Tibial nerve (tissue), 4 donors: ENCODE data around the gene SHROOM2. TPM values are rescaled to one million over a fixed set of nuclear protein-coding genes. Genes with fewer than 3 reads are reported as not detected.

Experiments
- DNase-seq, 2 donors: peaks; one replicate each; pipeline ENCODE4 v3.0.0-alpha.2; 2019; ENCODE audit warnings: low spot score in 2 of 2
- H3K27ac ChIP-seq, 4 donors: fragments of 200-600 bp; sonication (generic) in 3 of 4; one replicate each; pipeline ENCODE4 v1.5.1; 2017 to 2019; ENCODE audit warnings: mild to moderate bottlenecking in 1 of 4
- H3K27me3 ChIP-seq, 2 donors: fragments of 200-600 bp; sonication (generic) in 1 of 2; one replicate each; pipeline versions ENCODE4 v1.5.1 to v1.6.0; 2017 to 2019
- H3K36me3 ChIP-seq, 3 donors: fragments of 200-600 bp; sonication (generic); one replicate each; pipeline ENCODE4 v1.5.1; 2018 to 2019
- H3K4me1 ChIP-seq, 4 donors: fragments of 200-600 bp; sonication (generic) in 3 of 4; one replicate each; pipeline ENCODE4 v1.5.1; 2017 to 2019
- H3K4me3 ChIP-seq, 4 donors: fragments of 200-600 bp; sonication (generic) in 3 of 4; one replicate each; pipeline ENCODE4 v1.5.1; 2017 to 2019; ENCODE audit warnings: mild to moderate bottlenecking in 1 of 4, moderate library complexity in 1 of 4
- H3K9me3 ChIP-seq, 4 donors: fragments of 200-600 bp; sonication (generic) in 3 of 4; one replicate each; pipeline ENCODE4 v1.5.1; 2017 to 2019
- EP300 ChIP-seq, 2 donors: sonication (generic); formaldehyde crosslinking; IDR thresholded peaks; one replicate each; pipeline ENCODE4 v1.6.1; 2017; ENCODE audit warnings: antibody characterized with exemption in 2 of 2, mild to moderate bottlenecking in 1 of 2
- POLR2A ChIP-seq, 2 donors: fragments of 450-650 bp; IDR thresholded peaks; one replicate each; pipeline ENCODE4 v1.6.1; 2017; ENCODE audit warnings: antibody characterized with exemption in 2 of 2, mild to moderate bottlenecking in 2 of 2, moderate library complexity in 2 of 2
- WGBS, 2 donors: methylation state at CpG; one replicate each; pipeline ENCODE4 v1.1.5; 2018; 5-methylcytosine and 5-hydroxymethylcytosine counted together
- total RNA-seq, 4 donors: library from RNA; depleted of rRNA; stranded (reverse); fragments of >200 nt; gene quantifications; one replicate each; pipeline ENCODE4 v1.1.0, GENCODE V29; 2016
- TF ChIP-seq, protein P1 (sequence below), 5 experiments: fragments of 200-600 bp in 3 of 5; fragments of 450-650 bp in 2 of 5; sonication (generic) in 3 of 5; IDR thresholded peaks; one replicate each; pipeline ENCODE4 v1.5.1; 2016 to 2019; ENCODE audit warnings: antibody characterized with exemption in 5 of 5, mild to moderate bottlenecking in 3 of 5, moderate library complexity in 2 of 5

SHROOM2 gene
- total RNA-seq, 4 donors from 2014 or later, result 2.7 to 5.0 (median 3.6) TPM

DNA sequence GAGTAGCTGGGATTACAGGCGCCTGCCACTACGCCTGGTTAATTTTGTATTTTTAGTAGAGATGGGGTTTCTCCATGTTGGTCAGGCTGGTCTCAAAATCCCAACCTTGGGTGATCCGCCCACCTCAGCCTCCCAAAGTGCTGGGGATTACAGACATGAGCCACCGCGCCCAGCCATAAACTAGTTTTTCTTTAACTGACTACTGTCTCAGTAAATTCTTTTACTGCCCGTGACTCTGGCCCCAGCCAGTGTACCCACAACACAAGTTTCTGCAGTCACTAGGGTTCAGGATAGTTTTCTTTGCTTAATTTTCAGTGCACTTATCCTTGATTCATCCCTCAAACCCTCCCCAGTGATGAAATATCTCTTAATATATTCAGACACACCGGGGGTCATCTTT is 8.3 kb downstream of the SHROOM2 start:
- peaks cover 0 to 4% (median 0%) of the 10 kb centered on the region in 4 donors for H3K9me3 ChIP-seq
- H3K36me3 ChIP-seq, result no peaks in the 10 kb centered on the region
- WGBS, 2 donors, result 71 to 78% methylated on average over 7 of the region's 7 CpGs
- TF ChIP-seq POLR2A (IDR thresholded peaks at IDR 0.05), result no peak
- TF ChIP-seq, protein P1, sequence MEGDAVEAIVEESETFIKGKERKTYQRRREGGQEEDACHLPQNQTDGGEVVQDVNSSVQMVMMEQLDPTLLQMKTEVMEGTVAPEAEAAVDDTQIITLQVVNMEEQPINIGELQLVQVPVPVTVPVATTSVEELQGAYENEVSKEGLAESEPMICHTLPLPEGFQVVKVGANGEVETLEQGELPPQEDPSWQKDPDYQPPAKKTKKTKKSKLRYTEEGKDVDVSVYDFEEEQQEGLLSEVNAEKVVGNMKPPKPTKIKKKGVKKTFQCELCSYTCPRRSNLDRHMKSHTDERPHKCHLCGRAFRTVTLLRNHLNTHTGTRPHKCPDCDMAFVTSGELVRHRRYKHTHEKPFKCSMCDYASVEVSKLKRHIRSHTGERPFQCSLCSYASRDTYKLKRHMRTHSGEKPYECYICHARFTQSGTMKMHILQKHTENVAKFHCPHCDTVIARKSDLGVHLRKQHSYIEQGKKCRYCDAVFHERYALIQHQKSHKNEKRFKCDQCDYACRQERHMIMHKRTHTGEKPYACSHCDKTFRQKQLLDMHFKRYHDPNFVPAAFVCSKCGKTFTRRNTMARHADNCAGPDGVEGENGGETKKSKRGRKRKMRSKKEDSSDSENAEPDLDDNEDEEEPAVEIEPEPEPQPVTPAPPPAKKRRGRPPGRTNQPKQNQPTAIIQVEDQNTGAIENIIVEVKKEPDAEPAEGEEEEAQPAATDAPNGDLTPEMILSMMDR (IDR thresholded peaks at IDR 0.05), result no peak
- TF ChIP-seq EP300 (IDR thresholded peaks at IDR 0.05), result no peak
- no peaks in the 10 kb centered on the region for H3K27me3 ChIP-seq
- H3K27ac ChIP-seq, result no peak overlapping the region
- no peak for DNase-seq
- no peaks in the 10 kb centered on the region for H3K4me1 ChIP-seq
- no peak overlapping the region for H3K4me3 ChIP-seq

DNA sequence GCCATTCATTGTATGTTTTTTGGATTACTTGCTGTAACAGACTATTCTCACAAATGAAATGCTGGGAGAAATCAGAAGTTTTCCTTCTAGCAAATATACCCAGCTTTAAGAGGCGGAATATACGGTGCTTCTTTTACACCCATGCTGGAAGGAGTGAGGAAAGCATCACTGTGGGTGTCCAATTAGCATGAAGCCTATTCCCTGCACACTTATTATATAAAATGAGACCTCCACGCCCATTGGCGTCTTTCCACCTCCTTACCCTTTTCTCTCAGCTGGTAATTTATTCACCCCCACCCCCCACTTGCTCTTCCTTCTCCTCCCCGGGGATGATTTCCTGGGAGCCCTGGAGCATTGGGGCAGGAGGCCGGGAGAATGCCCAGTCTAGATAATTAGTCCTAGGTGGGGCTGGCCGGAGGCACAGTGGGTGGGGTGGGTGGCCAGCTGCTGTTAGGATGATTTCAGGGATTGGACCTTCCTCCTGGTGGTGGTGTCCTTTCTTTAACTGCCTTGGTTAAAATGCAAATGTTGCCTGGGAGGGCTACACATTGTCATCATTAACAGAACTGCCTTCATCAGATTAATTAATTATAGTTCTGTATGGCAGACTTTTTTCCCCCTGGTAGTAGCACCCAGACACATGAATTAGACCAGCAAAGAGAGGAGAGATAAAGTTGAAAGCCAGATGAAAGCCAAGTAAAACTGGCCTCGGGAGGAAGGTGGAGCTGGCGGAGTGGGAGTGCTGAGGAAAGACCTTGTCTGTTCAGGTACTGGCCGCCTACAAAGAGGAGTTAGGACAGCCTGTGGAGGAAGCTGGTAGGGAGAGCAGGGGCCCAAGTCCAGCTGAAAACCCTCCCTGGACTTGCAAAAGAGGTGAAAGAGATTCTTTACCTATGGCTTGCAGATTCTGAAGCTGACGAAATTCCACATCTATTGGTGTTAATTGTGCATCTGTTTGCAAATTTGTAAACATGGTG is 11.4 kb downstream of the SHROOM2 start:
- H3K27ac ChIP-seq, result no peak overlapping the region
- TF ChIP-seq POLR2A (IDR thresholded peaks at IDR 0.05) (no peak), EP300 (IDR thresholded peaks at IDR 0.05) (no peak)
- TF ChIP-seq, protein P1 (IDR thresholded peaks at IDR 0.05), result no peak
- no peaks in the 10 kb centered on the region for H3K4me1 ChIP-seq
- no peaks in the 10 kb centered on the region for H3K36me3 ChIP-seq
- no peak overlapping the region for H3K4me3 ChIP-seq
- WGBS, 2 donors, result 59 to 74% methylated on average over 11 of the region's 11 CpGs
- no peaks in the 10 kb centered on the region for H3K27me3 ChIP-seq
- H3K9me3 ChIP-seq, result peaks cover 0 to 10% (median 4%) of the 10 kb centered on the region in 4 donors
- DNase-seq, result no peak

DNA sequence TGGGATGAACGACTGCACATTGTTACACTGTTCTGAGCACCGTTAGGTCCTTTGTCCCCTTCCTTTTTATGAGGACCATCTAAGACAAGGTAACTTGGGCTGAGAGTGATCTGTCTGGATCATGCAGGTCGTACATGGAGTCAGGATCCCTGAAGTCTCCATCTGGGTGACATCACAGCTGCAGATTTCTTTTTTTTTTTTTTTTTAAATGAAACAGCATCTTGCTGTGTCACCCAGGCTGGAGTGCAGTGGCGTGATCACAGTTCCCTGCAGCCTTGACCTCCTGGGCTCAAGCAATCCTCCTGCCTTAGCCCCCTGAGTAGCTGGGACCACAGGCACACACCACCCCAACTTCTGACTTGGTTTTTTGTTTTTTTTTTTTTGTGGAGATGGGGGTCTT is 16.5 kb downstream of the SHROOM2 start:
- H3K9me3 ChIP-seq, result peaks cover 0 to 8% (median 3%) of the 10 kb centered on the region in 4 donors
- H3K4me1 ChIP-seq, result no peaks in the 10 kb centered on the region
- no peaks in the 10 kb centered on the region for H3K36me3 ChIP-seq
- no peak overlapping the region for H3K4me3 ChIP-seq
- no peak overlapping the region for H3K27ac ChIP-seq
- no peak for DNase-seq
- TF ChIP-seq, protein P1 (IDR thresholded peaks at IDR 0.05), result no peak
- TF ChIP-seq EP300 (IDR thresholded peaks at IDR 0.05) (no peak), POLR2A (IDR thresholded peaks at IDR 0.05) (no peak)
- H3K27me3 ChIP-seq, result no peaks in the 10 kb centered on the region
- 71 to 80% methylated on average over 4 of the region's 4 CpGs for WGBS, 2 donors

DNA sequence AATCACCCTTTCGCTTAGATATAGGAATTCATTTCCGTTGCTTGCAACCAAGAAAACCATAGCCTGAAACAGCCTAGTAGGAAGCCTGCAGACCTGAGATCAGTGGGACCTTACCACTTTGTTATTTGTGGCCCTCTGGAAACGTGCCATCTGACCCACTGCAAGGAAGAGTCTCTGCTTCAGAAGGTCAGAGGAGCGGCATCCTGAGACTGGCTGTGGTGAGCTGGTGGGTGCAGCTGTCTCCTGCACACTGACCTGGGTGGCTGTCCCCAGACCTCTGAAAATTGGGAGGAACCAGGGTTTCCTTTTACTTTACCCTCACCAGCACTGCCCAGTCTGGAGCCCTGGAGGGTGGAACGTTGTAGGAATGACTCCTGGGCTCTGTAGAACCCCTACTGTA is 18.2 kb downstream of the SHROOM2 start:
- H3K27me3 ChIP-seq, result no peaks in the 10 kb centered on the region
- 82 to 87% methylated on average over 3 to 5 of the region's 5 CpGs for WGBS, 2 donors
- H3K36me3 ChIP-seq, result no peaks in the 10 kb centered on the region
- no peak overlapping the region for H3K4me3 ChIP-seq
- peaks cover 0 to 8% (median 3%) of the 10 kb centered on the region in 4 donors for H3K9me3 ChIP-seq
- DNase-seq, result no peak
- TF ChIP-seq EP300 (IDR thresholded peaks at IDR 0.05), result no peak
- TF ChIP-seq, protein P1 (IDR thresholded peaks at IDR 0.05), result no peak
- no peak for TF ChIP-seq POLR2A (IDR thresholded peaks at IDR 0.05)
- H3K27ac ChIP-seq, result no peak overlapping the region
- H3K4me1 ChIP-seq, result no peaks in the 10 kb centered on the region

DNA sequence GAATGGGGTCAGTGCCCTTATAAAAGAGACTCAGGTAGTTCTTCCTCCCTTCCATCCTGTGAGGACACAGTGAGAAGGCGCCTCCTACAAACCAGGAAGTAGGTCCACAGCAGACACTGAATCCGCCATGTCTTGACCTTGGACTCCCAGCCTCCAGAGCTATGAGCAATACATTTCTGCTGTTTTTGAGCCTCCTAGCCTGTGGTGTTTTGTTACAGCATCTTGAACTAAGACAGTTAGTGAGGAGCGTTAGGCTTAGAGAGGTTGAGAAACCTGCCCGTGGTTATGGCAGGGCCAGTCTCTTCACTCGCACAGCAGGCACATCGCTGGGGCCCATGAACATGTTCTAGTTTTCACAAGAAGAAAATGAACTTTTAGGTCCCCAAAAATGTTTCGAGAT is 19.7 kb downstream of the SHROOM2 start:
- Histone ChIP-seq H3K36me3 (no peaks in the 10 kb centered on the region), H3K27me3 (no peaks in the 10 kb centered on the region), H3K4me1 (no peaks in the 10 kb centered on the region), H3K4me3 (no peak overlapping the region), H3K9me3 (no peaks in the 10 kb centered on the region), H3K27ac (no peak overlapping the region)
- no peak for DNase-seq
- TF ChIP-seq EP300 (IDR thresholded peaks at IDR 0.05), result no peak
- TF ChIP-seq, protein P1 (IDR thresholded peaks at IDR 0.05), result no peak
- no peak for TF ChIP-seq POLR2A (IDR thresholded peaks at IDR 0.05)
- 93 to 94% methylated on average over 7 of the region's 7 CpGs for WGBS, 2 donors
